ENCODE measurements around the gene PHACTR4. TPM values are rescaled to one million over a fixed set of nuclear protein-coding genes. Genes with fewer than 3 reads are reported as not detected.

PHACTR4 gene
- total and polyA plus RNA-seq, 9 of the 15 experiments (the other 6 are each of a cell fraction or from before 2014, with no cell fraction given) = 6.4 to 43.6 (median 14.2) TPM

DNA sequence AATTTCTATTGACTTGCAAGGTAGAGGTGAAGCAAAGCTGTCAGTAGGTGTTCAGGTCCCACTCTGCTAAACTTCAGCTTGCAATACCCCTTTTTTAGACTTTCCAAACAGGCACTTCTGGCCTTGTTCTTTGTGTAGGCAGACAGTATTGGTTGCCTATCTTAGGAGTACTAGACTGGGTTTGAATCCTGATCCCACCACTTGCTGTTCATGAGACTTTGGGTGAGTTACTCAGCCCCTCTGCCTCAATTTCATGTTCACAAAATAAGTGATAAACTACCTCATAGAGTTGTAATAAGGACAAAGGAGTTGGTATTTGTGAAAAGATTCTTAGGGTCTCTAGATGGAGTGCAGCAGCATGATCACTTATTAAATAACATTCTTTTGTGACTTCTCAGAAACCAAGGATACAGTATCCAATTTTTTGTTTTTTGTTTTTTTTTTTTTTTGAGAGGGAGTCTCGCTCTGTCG lies 141.5 kb downstream of the PHACTR4 start (continued):
- TF ChIP-seq ZNF644 (tag; IDR thresholded peaks at IDR 0.05; ENCODE audit: low read depth) (peak; percentile 13; the same call in 1 of the 2 replicates), PTTG1 (tag; IDR thresholded peaks at IDR 0.05; ENCODE audit: low read depth) (no peak), TAF9B (IDR thresholded peaks at IDR 0.05; ENCODE audit: partially characterized antibody) (no peak), HNRNPL (IDR thresholded peaks at IDR 0.05; ENCODE audit: low read depth, low read length) (peak; percentile 14), SRSF1 (IDR thresholded peaks at IDR 0.05; ENCODE audit: low read depth, low read length) (no peak), NFYB (IDR thresholded peaks at IDR 0.05; ENCODE audit: extremely low read depth, insufficient read length) (no peak), KDM1A (IDR thresholded peaks at IDR 0.05) (no peak), CBFA2T3 (IDR thresholded peaks at IDR 0.05) (no peak), ZNF277 (CRISPR knock-in tag; IDR thresholded peaks at IDR 0.05; ENCODE audit: borderline replicate concordance) (no peak), RCOR1 (IDR thresholded peaks at IDR 0.05; ENCODE audit: borderline replicate concordance in 1 of 2, low read depth in 2 of 2, low read length in 2 of 2) (no peak), ZNF79 (CRISPR knock-in tag; IDR thresholded peaks at IDR 0.05; ENCODE audit: low read depth) (no peak), TAL1 (IDR thresholded peaks at IDR 0.05) (no peak), ZFP1 (CRISPR knock-in tag; IDR thresholded peaks at IDR 0.05) (no peak; the same call in 1 of the 2 replicates), NCOA4 (IDR thresholded peaks at IDR 0.05; ENCODE audit: partially characterized antibody) (no peak)
- TF ChIP-seq, protein P1, sequence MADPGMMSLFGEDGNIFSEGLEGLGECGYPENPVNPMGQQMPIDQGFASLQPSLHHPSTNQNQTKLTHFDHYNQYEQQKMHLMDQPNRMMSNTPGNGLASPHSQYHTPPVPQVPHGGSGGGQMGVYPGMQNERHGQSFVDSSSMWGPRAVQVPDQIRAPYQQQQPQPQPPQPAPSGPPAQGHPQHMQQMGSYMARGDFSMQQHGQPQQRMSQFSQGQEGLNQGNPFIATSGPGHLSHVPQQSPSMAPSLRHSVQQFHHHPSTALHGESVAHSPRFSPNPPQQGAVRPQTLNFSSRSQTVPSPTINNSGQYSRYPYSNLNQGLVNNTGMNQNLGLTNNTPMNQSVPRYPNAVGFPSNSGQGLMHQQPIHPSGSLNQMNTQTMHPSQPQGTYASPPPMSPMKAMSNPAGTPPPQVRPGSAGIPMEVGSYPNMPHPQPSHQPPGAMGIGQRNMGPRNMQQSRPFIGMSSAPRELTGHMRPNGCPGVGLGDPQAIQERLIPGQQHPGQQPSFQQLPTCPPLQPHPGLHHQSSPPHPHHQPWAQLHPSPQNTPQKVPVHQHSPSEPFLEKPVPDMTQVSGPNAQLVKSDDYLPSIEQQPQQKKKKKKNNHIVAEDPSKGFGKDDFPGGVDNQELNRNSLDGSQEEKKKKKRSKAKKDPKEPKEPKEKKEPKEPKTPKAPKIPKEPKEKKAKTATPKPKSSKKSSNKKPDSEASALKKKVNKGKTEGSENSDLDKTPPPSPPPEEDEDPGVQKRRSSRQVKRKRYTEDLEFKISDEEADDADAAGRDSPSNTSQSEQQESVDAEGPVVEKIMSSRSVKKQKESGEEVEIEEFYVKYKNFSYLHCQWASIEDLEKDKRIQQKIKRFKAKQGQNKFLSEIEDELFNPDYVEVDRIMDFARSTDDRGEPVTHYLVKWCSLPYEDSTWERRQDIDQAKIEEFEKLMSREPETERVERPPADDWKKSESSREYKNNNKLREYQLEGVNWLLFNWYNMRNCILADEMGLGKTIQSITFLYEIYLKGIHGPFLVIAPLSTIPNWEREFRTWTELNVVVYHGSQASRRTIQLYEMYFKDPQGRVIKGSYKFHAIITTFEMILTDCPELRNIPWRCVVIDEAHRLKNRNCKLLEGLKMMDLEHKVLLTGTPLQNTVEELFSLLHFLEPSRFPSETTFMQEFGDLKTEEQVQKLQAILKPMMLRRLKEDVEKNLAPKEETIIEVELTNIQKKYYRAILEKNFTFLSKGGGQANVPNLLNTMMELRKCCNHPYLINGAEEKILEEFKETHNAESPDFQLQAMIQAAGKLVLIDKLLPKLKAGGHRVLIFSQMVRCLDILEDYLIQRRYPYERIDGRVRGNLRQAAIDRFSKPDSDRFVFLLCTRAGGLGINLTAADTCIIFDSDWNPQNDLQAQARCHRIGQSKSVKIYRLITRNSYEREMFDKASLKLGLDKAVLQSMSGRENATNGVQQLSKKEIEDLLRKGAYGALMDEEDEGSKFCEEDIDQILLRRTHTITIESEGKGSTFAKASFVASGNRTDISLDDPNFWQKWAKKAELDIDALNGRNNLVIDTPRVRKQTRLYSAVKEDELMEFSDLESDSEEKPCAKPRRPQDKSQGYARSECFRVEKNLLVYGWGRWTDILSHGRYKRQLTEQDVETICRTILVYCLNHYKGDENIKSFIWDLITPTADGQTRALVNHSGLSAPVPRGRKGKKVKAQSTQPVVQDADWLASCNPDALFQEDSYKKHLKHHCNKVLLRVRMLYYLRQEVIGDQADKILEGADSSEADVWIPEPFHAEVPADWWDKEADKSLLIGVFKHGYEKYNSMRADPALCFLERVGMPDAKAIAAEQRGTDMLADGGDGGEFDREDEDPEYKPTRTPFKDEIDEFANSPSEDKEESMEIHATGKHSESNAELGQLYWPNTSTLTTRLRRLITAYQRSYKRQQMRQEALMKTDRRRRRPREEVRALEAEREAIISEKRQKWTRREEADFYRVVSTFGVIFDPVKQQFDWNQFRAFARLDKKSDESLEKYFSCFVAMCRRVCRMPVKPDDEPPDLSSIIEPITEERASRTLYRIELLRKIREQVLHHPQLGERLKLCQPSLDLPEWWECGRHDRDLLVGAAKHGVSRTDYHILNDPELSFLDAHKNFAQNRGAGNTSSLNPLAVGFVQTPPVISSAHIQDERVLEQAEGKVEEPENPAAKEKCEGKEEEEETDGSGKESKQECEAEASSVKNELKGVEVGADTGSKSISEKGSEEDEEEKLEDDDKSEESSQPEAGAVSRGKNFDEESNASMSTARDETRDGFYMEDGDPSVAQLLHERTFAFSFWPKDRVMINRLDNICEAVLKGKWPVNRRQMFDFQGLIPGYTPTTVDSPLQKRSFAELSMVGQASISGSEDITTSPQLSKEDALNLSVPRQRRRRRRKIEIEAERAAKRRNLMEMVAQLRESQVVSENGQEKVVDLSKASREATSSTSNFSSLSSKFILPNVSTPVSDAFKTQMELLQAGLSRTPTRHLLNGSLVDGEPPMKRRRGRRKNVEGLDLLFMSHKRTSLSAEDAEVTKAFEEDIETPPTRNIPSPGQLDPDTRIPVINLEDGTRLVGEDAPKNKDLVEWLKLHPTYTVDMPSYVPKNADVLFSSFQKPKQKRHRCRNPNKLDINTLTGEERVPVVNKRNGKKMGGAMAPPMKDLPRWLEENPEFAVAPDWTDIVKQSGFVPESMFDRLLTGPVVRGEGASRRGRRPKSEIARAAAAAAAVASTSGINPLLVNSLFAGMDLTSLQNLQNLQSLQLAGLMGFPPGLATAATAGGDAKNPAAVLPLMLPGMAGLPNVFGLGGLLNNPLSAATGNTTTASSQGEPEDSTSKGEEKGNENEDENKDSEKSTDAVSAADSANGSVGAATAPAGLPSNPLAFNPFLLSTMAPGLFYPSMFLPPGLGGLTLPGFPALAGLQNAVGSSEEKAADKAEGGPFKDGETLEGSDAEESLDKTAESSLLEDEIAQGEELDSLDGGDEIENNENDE (IDR thresholded peaks at IDR 0.05; ENCODE audit: low read depth, low read length) = peak; percentile 19
- TF ChIP-seq, protein P2, sequence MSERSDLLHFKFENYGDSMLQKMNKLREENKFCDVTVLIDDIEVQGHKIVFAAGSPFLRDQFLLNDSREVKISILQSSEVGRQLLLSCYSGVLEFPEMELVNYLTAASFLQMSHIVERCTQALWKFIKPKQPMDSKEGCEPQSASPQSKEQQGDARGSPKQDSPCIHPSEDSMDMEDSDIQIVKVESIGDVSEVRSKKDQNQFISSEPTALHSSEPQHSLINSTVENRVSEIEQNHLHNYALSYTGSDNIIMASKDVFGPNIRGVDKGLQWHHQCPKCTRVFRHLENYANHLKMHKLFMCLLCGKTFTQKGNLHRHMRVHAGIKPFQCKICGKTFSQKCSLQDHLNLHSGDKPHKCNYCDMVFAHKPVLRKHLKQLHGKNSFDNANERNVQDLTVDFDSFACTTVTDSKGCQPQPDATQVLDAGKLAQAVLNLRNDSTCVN (CRISPR knock-in tag; IDR thresholded peaks at IDR 0.05) = no peak; the same call in 1 of the 2 replicates

Data from K562 (cell line).